Endodermal cell (in vitro differentiated cells): ENCODE data around the gene CDH13. TPM values are rescaled to one million over a fixed set of nuclear protein-coding genes. Genes with fewer than 3 reads are reported as not detected.

Experiments
- DNase-seq: peaks from one replicate; pipeline ENCODE4 v3.0.0-alpha.2; 2017
- H3K27ac ChIP-seq: 2 replicates; pipeline ENCODE4 v1.5.1; 2013; ENCODE audit warnings: mild to moderate bottlenecking, low read depth, low read length, moderate library complexity
- H3K27me3 ChIP-seq: 2 replicates; pipeline ENCODE4 v1.6.1; 2013; ENCODE audit warnings: mild to moderate bottlenecking, low read length, moderate library complexity; ENCODE audit not compliant: insufficient read depth, control insufficient read depth, poor library complexity, severe bottlenecking
- H3K36me3 ChIP-seq: 2 replicates; pipeline ENCODE4 v1.7.0; 2013; ENCODE audit warnings: mild to moderate bottlenecking, low read length, moderate library complexity; ENCODE audit not compliant: control insufficient read depth, insufficient read depth
- H3K4me1 ChIP-seq: one replicate; pipeline ENCODE4 v1.7.0; 2013; ENCODE audit warnings: low read length; ENCODE audit not compliant: control insufficient read depth, insufficient read depth
- H3K4me3 ChIP-seq: 2 replicates; pipeline ENCODE4 v1.5.1; 2013; ENCODE audit warnings: mild to moderate bottlenecking, low read length, moderate library complexity
- H3K9ac ChIP-seq: 2 replicates; pipeline ENCODE4 v1.6.1; 2013; ENCODE audit warnings: mild to moderate bottlenecking, low read length, moderate library complexity; ENCODE audit not compliant: poor library complexity, severe bottlenecking; ENCODE audit errors: extremely low read depth
- H3K9me3 ChIP-seq: 2 replicates; pipeline ENCODE4 v1.6.1; 2013; ENCODE audit warnings: mild to moderate bottlenecking, low read length, moderate library complexity; ENCODE audit not compliant: control insufficient read depth
- H3K27ac Mint-ChIP-seq: 2 replicates; pipeline ENCODE4 v1.8.0; 2020; ENCODE audit warnings: mixed read lengths
- H3K27me3 Mint-ChIP-seq: 2 replicates; pipeline ENCODE4 v1.8.0; 2021; ENCODE audit warnings: mild to moderate bottlenecking, mixed read lengths; ENCODE audit not compliant: insufficient read depth
- H3K36me3 Mint-ChIP-seq: 2 replicates; pipeline ENCODE4 v1.8.0; 2020; ENCODE audit warnings: low read depth, mixed read lengths
- H3K4me1 Mint-ChIP-seq: 2 replicates; pipeline ENCODE4 v1.8.0; 2020; ENCODE audit warnings: mixed read lengths
- H3K4me3 Mint-ChIP-seq: 2 replicates; pipeline ENCODE4 v1.8.0; 2020; ENCODE audit warnings: mild to moderate bottlenecking, moderate library complexity, mixed read lengths
- H3K9me3 Mint-ChIP-seq: 2 replicates; pipeline ENCODE4 v1.8.0; 2020; ENCODE audit warnings: mild to moderate bottlenecking, mixed read lengths
- CTCF ChIP-seq: fragments of 200-600 bp; sonication (generic); conservative IDR thresholded peaks from 2 replicates; pipeline ENCODE4 v1.5.0; 2021; ENCODE audit warnings: antibody characterized with exemption, mild to moderate bottlenecking
- WGBS, 2 experiments: methylation state at CpG; one replicate each; pipeline versions ENCODE4 v1.1.5 to v1.1.7; 2013; ENCODE audit warnings: missing lambda C conversion rate in 2 of 2, mixed read lengths in 1 of 2; ENCODE audit not compliant: insufficient coverage in 1 of 2, insufficient read length in 1 of 2; 5-methylcytosine and 5-hydroxymethylcytosine counted together
- total RNA-seq, 2 donors: library from RNA; stranded (reverse); fragmentation: NEBNext Ultra II Directional in 1 of 2; extraction: Animal tissue kit (Norgen Biotek cat#: 25700) in 1 of 2; gene quantifications; 2 replicates in 1 of 2; 3 replicates in 1 of 2; pipeline ENCODE4 v1.2.1, GENCODE V29; 2021

Gene CDH13
- total RNA-seq, 2 donors from 2014 or later = 0.86 to 1.8 TPM

- H3K4me3 Mint-ChIP-seq = no peak overlapping the region
- H3K9me3 Mint-ChIP-seq = no peaks in the 10 kb centered on the region
- H3K9me3 ChIP-seq = no peaks in the 10 kb centered on the region
- peaks cover 3% of the 10 kb centered on the region for H3K4me1 ChIP-seq
- no peak for TF ChIP-seq CTCF
- no peak for DNase-seq
- no peaks in the 10 kb centered on the region for H3K36me3 Mint-ChIP-seq
- no peak overlapping the region for H3K4me3 ChIP-seq
- H3K27me3 ChIP-seq = no peaks in the 10 kb centered on the region
- H3K27ac ChIP-seq = no peak overlapping the region
- no peaks in the 10 kb centered on the region for H3K4me1 Mint-ChIP-seq
- H3K36me3 ChIP-seq = no peaks in the 10 kb centered on the region
- 89% methylated on average over 3 of the region's 3 CpGs; no CpG with 5 or more reads in 1 of the 2 experiments for WGBS, 2 experiments
- peaks cover 3% of the 10 kb centered on the region for H3K27me3 Mint-ChIP-seq
- no peak overlapping the region for H3K27ac Mint-ChIP-seq
- no peak overlapping the region for H3K9ac ChIP-seq
These were observed 43.3 kb upstream of the CDH13 start for GRCh38 chr16:82583422-82583821.

- H3K4me3 ChIP-seq = no peak overlapping the region
- WGBS, 2 experiments = 92 to 96% methylated on average over 11 to 12 of the region's 12 CpGs
- H3K27ac ChIP-seq = no peak overlapping the region
- H3K4me1 ChIP-seq = peaks cover 3% of the 10 kb centered on the region
- no peaks in the 10 kb centered on the region for H3K4me1 Mint-ChIP-seq
- no peak for TF ChIP-seq CTCF
- no peaks in the 10 kb centered on the region for H3K36me3 ChIP-seq
- peaks cover 3% of the 10 kb centered on the region for H3K27me3 Mint-ChIP-seq
- no peaks in the 10 kb centered on the region for H3K9me3 ChIP-seq
- no peak for DNase-seq
- no peaks in the 10 kb centered on the region for H3K27me3 ChIP-seq
- no peak overlapping the region for H3K27ac Mint-ChIP-seq
- H3K4me3 Mint-ChIP-seq = no peak overlapping the region
- H3K9ac ChIP-seq = no peak overlapping the region
- no peaks in the 10 kb centered on the region for H3K36me3 Mint-ChIP-seq
- no peaks in the 10 kb centered on the region for H3K9me3 Mint-ChIP-seq
These were observed 42.1 kb upstream of the CDH13 start for GRCh38 chr16:82584553-82585152.

GRCh38 chr16:82585675-82586074 lies 41.1 kb upstream of the CDH13 start:
- 90 to 91% methylated on average over 5 of the region's 6 CpGs for WGBS, 2 experiments
- no peak for DNase-seq
- no peaks in the 10 kb centered on the region for H3K36me3 ChIP-seq
- no peaks in the 10 kb centered on the region for H3K27me3 ChIP-seq
- peaks cover 3% of the 10 kb centered on the region for H3K27me3 Mint-ChIP-seq
- H3K27ac Mint-ChIP-seq = no peak overlapping the region
- H3K4me1 ChIP-seq = peaks cover 3% of the 10 kb centered on the region
- H3K4me1 Mint-ChIP-seq = no peaks in the 10 kb centered on the region
- TF ChIP-seq CTCF = no peak
- H3K9me3 Mint-ChIP-seq = no peaks in the 10 kb centered on the region
- H3K9ac ChIP-seq = no peak overlapping the region
- no peak overlapping the region for H3K4me3 ChIP-seq
- H3K27ac ChIP-seq = no peak overlapping the region
- no peaks in the 10 kb centered on the region for H3K36me3 Mint-ChIP-seq
- H3K9me3 ChIP-seq = no peaks in the 10 kb centered on the region
- H3K4me3 Mint-ChIP-seq = no peak overlapping the region
